Measurements from ENCODE around the gene MREG.

The MREG gene

GRCh38 chr2:215940645-215941184 is 72.6 kb downstream of the MREG start:
- ChIA-PET POLR2A (ENCODE audit: low non-redundant PET) (no interaction called here), CTCF (no interaction called here)
- no peak for TF ChIP-seq CTCF (conservative IDR thresholded peaks at IDR 0.05; ENCODE audit: low read depth)
- H3K27ac ChIP-seq = no peak overlapping the region
- no peak for DNase-seq (ENCODE audit: low spot score)

- CTCF ChIA-PET = no interaction called here
- H3K27ac ChIP-seq = no peak overlapping the region
- no peak for TF ChIP-seq CTCF (conservative IDR thresholded peaks at IDR 0.05; ENCODE audit: low read depth)
- peak; percentile 5 for DNase-seq (ENCODE audit: low spot score)
- POLR2A ChIA-PET (ENCODE audit: low non-redundant PET) = no interaction called here
Measured at GRCh38 chr2:215937190-215937589, 76.2 kb downstream of the MREG start.

- ChIA-PET POLR2A (ENCODE audit: low non-redundant PET) (no interaction called here), CTCF (interaction anchor here (0.8 kb wide), 1 partner anchor 479 kb away, joined by 3 read pairs; no protein-coding TSS in a partner anchor)
- peak; percentile 22 for DNase-seq (ENCODE audit: low spot score)
- H3K27ac ChIP-seq = no peak overlapping the region
- TF ChIP-seq CTCF (conservative IDR thresholded peaks at IDR 0.05; ENCODE audit: low read depth) = no peak
Measured at GRCh38 chr2:215933151-215933550, 80.2 kb downstream of the MREG start.

- peak; percentile 74 for DNase-seq (ENCODE audit: low spot score)
- TF ChIP-seq CTCF (conservative IDR thresholded peaks at IDR 0.05; ENCODE audit: low read depth) = peak; percentile 96
- CTCF ChIA-PET = interaction anchor here (0.5 to 1.6 kb wide), 20 partner anchors 9 to 1879 kb away, joined by 3 to 8 read pairs (median 3); partner anchors contain the start of gene BARD1
- H3K27ac ChIP-seq = no peak overlapping the region
- POLR2A ChIA-PET (ENCODE audit: low non-redundant PET) = no interaction called here
Measured at GRCh38 chr2:215931256-215931903, 82.0 kb downstream of the MREG start.

GRCh38 chr2:215930505-215931253 is 82.7 kb downstream of the MREG start:
- CTCF ChIA-PET = interaction anchor here (0.5 to 1.6 kb wide), 19 partner anchors 9 to 1247 kb away, joined by 3 to 8 read pairs (median 3); partner anchors contain the start of gene BARD1
- POLR2A ChIA-PET (ENCODE audit: low non-redundant PET) = no interaction called here
- peak; percentile 7 for DNase-seq (ENCODE audit: low spot score)
- TF ChIP-seq CTCF (conservative IDR thresholded peaks at IDR 0.05; ENCODE audit: low read depth) = no peak
- no peak overlapping the region for H3K27ac ChIP-seq

GRCh38 chr2:215929602-215930335 is 83.6 kb downstream of the MREG start:
- CTCF ChIA-PET = interaction anchor here (0.6 kb wide), 1 partner anchor 778 kb away, joined by 3 read pairs; no protein-coding TSS in a partner anchor
- TF ChIP-seq CTCF (conservative IDR thresholded peaks at IDR 0.05; ENCODE audit: low read depth) = no peak
- DNase-seq (ENCODE audit: low spot score) = peak; percentile 13
- POLR2A ChIA-PET (ENCODE audit: low non-redundant PET) = no interaction called here
- H3K27ac ChIP-seq = no peak overlapping the region
